ENCODE results near the gene ALDH2. TPM values are rescaled to one million over a fixed set of nuclear protein-coding genes. Genes with fewer than 3 reads are reported as not detected.
"Not testable (repeated sequence)": the region's sequence is repeated elsewhere in the genome, so short reads cannot be mapped to it uniquely, and the experiment has no call there.

ALDH2 gene
- total RNA-seq, 1 donor, result 40.9 TPM

- no peak overlapping the region for H3K4me3 ChIP-seq (ENCODE audit: low read depth, low read length)
- TF ChIP-seq CTCF (IDR thresholded peaks at IDR 0.05; ENCODE audit: insufficient read depth, low read length), result no peak
- DNase-seq (ENCODE audit: low read depth), result no peak
These were observed 33.3 kb upstream of the ALDH2 start for GRCh38 chr12:111733340-111733915.

DNA sequence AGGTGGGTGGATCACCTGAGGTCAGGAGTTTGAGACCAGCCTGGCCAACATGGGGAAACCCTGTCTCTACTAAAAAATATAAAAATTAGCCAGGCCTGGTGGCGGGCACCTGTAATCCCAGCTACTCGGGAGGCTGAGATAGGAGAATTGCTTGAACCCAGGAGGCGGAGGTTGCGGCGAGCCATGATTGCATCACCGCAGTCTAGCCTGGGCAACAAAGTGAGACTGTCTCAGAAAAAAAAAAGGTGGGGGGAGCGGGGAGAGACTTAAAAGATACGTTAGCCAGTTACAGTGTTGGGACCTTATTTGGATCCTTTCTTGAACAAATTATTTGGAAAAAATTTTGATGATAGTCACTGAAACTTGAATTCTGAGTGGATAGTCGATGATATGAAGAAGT lies 27.2 kb upstream of the ALDH2 start:
- not testable (repeated sequence) for H3K4me3 ChIP-seq (ENCODE audit: low read depth, low read length); DNase-seq (ENCODE audit: low read depth)

- TF ChIP-seq CTCF (IDR thresholded peaks at IDR 0.05; ENCODE audit: insufficient read depth, low read length), result no peak
- H3K4me3 ChIP-seq (ENCODE audit: low read depth, low read length), result no peak overlapping the region
- peak; percentile 68 for DNase-seq (ENCODE audit: low read depth)
These were observed 25.4 kb upstream of the ALDH2 start for GRCh38 chr12:111741235-111741812.

GRCh38 chr12:111745211-111745610 lies 21.5 kb upstream of the ALDH2 start:
- TF ChIP-seq CTCF (IDR thresholded peaks at IDR 0.05; ENCODE audit: insufficient read depth, low read length), result no peak

GRCh38 chr12:111747333-111747732 lies 19.4 kb upstream of the ALDH2 start:
- TF ChIP-seq CTCF (IDR thresholded peaks at IDR 0.05; ENCODE audit: insufficient read depth, low read length), result no peak
- DNase-seq (ENCODE audit: low read depth), result no peak
- no peak overlapping the region for H3K4me3 ChIP-seq (ENCODE audit: low read depth, low read length)

More at GRCh38 chr12:111745211-111745610, 21.5 kb upstream of the ALDH2 start:
- no peak for DNase-seq (ENCODE audit: low read depth)
- no peak overlapping the region for H3K4me3 ChIP-seq (ENCODE audit: low read depth, low read length)

DNA sequence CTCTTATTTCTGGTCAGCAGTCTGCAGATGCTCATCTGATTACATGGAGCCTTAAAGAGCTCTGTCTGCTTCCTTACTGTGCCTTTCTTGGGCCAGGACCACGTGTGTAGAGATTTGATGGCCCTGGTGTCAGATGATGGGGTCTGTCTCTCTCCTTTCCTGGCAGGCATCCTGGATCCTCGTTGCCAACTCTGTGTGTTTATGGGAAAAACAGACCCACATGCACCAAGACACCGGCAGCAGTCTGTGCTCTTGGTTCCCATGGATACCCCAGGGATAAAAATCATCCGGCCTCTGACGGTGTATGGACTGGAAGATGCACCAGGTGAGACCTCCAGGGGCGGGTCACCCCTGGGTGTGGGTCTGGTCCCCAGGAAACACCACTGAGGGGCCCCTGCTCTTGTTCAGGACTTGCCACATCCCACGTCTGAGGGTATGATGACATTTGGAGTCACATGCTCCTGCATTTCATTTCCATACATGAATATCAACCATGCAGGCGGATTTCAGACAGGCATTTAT lies 18.5 kb upstream of the ALDH2 start:
- H3K4me3 ChIP-seq (ENCODE audit: low read depth, low read length), result no peak overlapping the region
- DNase-seq (ENCODE audit: low read depth), result no peak
- no peak for TF ChIP-seq CTCF (IDR thresholded peaks at IDR 0.05; ENCODE audit: insufficient read depth, low read length)

- TF ChIP-seq CTCF (IDR thresholded peaks at IDR 0.05; ENCODE audit: insufficient read depth, low read length), result no peak
- no peak overlapping the region for H3K4me3 ChIP-seq (ENCODE audit: low read depth, low read length)
- DNase-seq (ENCODE audit: low read depth), result no peak
These were observed 17.9 kb upstream of the ALDH2 start for GRCh38 chr12:111748867-111749266.

All from fibroblast of the aortic adventitia (primary cell).